HG03342 (cell line): Measurements from ENCODE around the gene CMTM5.

ENCODE experiments used
- ATAC-seq: cut with Tn5 transposase; IDR thresholded peaks from one replicate; pipeline ENCODE4 v1.9.1; 2021; ENCODE audit warnings: mild to moderate bottlenecking, moderate library complexity; ENCODE audit not compliant: unreplicated experiment

Gene CMTM5

GRCh38 chr14:23357261-23357660 lies 19.6 kb upstream of the CMTM5 start:
- ATAC-seq, result no peak

DNA sequence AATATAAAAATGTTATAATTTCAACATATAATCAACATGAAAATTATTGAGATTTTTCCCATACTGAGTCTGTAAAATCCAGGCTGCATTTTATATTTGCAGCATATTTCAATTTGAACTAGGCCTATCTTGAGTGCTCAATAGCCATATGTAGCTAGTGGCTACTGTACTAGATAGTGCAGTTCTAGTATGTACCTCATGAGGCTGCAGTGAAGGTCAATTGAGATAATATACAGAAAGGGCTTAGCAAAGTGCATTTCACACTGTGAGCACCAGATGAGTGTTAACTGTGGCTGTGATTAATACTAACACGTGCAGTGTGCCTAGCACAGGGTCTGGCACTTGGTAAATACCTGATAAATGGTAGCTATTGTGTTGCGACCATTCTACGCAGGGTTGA lies 18.8 kb upstream of the CMTM5 start:
- ATAC-seq, result no peak

- ATAC-seq, result no peak
Measured at GRCh38 chr14:23358553-23359166, 18.2 kb upstream of the CMTM5 start.

DNA sequence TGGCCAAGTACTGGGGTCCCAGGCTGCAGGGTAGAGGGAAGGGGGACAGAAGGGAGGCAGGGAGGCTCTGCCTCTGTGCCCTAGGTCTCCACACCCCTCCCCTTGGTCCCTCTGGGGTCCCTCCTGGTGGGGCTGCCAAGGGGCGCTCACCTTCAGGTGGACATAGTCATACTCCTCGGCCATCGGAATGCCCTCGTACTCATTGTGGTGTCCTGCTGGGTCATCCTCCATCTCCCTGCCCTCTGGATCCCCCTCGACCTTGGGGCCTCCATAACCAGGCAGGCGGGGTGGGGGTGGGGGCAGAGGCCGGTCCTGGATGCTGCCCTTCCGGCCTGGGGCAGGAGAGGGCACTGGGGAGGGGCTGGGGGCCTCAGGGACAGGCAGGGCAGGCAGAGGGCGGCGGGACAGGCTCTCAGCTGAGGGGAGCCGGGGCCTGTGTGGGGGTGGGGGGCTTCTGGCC lies 17.6 kb upstream of the CMTM5 start:
- no peak for ATAC-seq

GRCh38 chr14:23359722-23360447 lies 17.0 kb upstream of the CMTM5 start:
- no peak for ATAC-seq

- no peak for ATAC-seq
Measured at GRCh38 chr14:23360496-23360895, 16.4 kb upstream of the CMTM5 start.

DNA sequence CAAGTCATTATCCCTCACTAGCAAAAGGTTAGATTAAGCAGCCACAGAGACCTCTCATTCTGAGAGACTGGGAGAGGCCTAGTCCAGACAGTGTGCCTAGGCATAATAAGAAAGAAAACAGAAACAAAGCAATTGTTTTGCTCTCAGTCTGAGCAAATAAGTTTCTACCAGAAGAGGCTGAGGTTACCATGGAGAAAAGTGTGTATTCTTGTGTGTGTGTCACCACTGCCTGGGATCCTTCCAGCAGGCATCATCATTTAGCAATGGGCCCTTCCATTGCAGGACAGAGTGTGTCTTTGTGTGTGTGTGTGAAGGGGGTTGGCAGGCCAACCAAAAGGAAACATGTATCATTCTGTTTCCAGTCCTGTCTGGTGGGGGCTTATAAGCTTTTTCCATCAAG lies 15.5 kb upstream of the CMTM5 start:
- no peak for ATAC-seq

- ATAC-seq, result no peak
Measured at GRCh38 chr14:23361763-23362162, 15.1 kb upstream of the CMTM5 start.

GRCh38 chr14:23362200-23362599 lies 14.6 kb upstream of the CMTM5 start:
- no peak for ATAC-seq

GRCh38 chr14:23364164-23365035 lies 12.4 kb upstream of the CMTM5 start:
- no peak for ATAC-seq

- ATAC-seq, result no peak
Measured at GRCh38 chr14:23365036-23365731, 11.7 kb upstream of the CMTM5 start, which contains the start of gene EFS. Gene EFS (minus strand): TSS chr14:23365172. CDS start chr14:23365025, 147 bp downstream.

DNA sequence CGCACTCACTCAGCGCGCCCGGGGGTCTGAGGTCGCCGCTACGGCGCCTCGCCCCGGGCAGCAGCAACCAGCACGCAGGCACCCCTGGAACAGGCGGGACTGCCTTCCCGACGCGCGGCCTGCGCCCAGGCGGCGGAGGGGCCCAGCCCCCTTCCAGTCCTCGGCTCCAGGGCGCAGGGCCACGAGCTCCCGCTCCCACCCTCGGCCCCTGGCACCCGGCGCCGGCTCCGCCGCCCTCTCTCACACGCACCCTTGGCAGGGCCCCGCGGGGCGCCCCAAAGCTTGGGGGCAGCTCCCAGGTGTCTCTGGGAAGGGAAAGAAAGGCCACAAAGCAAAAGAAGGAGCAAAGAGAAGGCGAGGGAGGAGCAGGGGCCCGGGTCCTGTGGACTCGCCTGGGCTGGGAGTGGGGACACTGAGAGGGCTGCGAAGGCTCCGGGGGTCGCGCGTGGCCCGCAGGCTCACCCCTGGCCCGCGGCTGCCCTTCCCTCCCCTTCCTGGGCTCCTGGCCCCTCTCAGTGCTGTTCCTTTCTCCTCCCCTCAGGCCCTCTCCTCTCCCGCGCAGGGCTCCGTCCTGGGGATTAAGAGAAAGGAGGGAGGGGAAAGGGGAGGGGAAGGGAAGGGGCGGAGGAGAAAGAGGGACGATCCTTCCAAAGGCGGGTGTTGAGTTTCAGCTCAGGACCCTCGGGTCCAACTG lies 11.0 kb upstream of the CMTM5 start:
- no peak for ATAC-seq

- no peak for ATAC-seq
Measured at GRCh38 chr14:23366426-23366921, 10.4 kb upstream of the CMTM5 start.

- no peak for ATAC-seq
Measured at GRCh38 chr14:23370221-23370620, 6.6 kb upstream of the CMTM5 start.

DNA sequence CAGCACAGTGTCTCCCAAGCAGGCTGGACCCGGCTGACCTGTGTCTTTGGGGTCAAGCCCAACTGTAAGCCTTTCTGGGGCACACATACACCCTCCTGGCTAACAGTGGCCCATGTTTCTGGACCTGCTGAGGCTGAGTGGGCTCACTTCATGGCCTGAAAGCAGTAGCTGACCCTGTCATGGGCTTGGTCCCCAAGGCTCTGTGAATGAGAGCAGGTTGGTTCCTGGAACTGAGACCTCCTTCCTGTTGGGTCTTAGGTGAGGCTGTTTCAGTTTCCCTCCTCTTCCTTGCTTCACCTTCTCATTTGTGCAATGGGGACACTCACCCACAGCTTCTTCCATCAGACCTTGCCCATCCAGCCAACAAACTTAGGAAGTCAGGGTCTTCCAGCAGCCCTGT lies 5.0 kb upstream of the CMTM5 start:
- no peak for ATAC-seq

GRCh38 chr14:23372509-23372908 lies 4.3 kb upstream of the CMTM5 start, which contains the start of gene IL25:
Gene IL25 (plus strand): TSS chr14:23372809.
- no peak for ATAC-seq

- no peak for ATAC-seq
Measured at GRCh38 chr14:23373041-23373440, 3.8 kb upstream of the CMTM5 start.

- ATAC-seq, result no peak
Measured at GRCh38 chr14:23375527-23376251, 1.2 kb upstream of the CMTM5 start.

DNA sequence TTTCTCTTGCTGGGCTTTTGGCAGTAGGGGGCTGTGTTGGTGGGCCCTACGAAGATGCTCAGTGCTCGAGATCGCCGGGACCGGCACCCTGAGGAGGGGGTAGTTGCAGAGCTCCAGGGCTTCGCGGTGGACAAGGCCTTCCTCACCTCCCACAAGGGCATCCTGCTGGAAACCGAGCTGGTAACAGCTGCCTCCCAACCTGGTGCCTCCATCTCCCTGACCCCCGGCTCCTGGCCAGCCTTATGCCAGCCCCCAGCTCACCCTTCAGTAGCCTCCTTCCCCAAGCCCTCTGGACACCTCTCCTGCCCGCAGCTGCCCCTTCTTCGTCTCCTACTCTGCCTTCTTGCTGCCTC lies 328 bp downstream of the CMTM5 start:
- ATAC-seq, result no peak
